GM21515 (cell line): ENCODE measurements around the gene DNAH10.

Experiments used
- ATAC-seq: cut with Tn5 transposase; IDR thresholded peaks from one replicate; pipeline ENCODE4 v1.9.1; 2021; ENCODE audit not compliant: unreplicated experiment

The DNAH10 gene

DNA sequence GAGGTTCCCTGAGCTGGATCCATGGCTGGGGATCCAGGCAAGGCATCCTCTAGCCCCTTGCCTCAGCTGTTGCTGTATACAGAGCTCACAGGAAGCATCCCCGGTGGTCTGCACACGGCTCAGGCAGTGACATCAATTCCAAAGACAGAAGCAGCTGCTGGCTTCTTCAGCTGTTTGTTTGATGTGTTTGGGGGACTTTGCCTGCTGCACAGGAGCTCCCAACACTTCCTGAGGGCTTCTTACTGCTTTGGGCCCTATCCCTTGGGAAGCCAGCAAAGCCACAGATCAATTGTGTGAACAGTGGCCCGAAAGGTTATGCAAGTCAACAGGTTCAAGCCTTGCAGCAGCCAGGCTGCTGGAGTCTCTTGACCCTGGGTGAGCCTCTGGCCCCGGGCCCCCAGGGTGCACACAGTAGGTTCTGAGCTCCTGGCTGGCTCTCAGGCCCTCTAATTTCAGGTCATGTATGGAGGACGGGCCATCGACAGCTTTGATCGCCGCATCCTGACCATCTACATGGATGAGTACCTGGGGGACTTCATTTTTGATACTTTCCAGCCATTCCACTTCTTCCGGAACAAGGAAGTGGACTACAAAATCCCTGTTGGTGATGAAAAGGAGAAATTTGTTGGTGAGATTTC, 168.0 kb downstream of the DNAH10 start:
- ATAC-seq: no peak

DNA sequence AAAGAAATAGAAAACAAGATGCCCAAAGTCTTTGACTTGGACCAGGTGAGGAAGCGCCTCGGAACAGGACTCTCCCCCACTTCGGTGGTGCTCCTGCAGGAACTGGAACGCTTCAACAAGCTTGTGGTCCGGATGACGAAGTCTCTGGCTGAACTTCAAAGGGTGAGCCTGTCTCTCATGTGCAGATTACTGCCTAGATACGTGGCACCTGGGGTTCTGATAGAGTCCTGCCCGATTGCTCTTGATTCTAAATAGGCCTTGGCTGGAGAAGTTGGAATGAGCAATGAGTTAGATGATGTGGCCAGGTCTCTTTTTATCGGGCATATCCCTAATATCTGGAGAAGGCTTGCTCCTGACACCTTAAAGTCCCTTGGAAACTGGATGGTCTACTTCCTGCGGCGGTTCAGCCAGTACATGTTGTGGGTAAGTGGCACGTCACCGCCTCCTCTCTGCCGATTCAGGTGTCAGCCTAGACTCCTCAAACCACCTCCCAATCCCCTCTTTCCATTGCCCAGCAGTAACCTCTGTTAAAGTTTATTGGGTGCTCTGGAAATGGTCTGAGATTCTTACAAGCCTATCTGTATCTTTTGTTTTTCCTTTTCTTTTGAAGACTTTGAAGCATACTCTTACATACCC, 169.7 kb downstream of the DNAH10 start:
- ATAC-seq: no peak

DNA sequence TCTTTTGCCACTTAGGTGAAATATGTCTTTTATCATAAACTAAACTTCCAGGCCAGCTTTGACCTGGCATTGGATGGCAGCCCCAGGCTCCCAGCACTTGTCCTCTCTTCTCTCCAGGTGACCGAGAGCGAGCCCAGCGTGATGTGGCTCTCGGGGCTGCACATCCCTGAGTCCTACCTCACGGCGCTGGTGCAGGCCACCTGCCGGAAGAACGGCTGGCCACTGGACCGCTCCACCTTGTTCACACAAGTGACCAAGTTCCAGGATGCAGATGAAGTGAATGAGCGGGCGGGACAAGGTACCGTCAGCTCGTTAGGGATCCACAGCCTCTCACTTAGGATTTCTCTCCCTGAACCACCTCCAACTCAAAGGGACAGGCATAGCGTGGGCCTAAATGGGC, 171.1 kb downstream of the DNAH10 start:
- ATAC-seq: no peak

GRCh38 chr12:123934016-123934620, 172.0 kb downstream of the DNAH10 start:
- ATAC-seq: no peak

GRCh38 chr12:123934829-123935228, 172.7 kb downstream of the DNAH10 start:
- ATAC-seq: no peak

DNA sequence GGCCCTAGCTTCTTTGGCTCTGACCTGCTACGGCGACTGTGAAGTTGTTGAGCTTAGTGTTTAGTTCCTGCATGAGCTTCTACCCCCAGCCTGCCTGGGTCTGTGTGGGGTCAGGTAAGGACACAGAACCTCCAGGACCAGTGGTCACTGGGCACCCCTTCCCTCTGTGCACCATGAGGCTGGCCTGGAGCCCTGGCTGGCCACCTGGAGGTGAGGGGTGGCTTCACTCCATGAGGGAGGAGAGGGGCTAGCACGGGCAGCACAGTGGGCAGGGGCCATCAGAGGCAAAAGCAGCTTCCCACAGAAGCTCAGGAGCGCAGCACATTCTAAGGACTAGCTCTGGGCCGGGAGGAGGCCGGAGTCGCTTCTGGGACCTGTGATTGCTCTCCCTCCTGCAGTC, 173.9 kb downstream of the DNAH10 start:
- no peak for ATAC-seq

DNA sequence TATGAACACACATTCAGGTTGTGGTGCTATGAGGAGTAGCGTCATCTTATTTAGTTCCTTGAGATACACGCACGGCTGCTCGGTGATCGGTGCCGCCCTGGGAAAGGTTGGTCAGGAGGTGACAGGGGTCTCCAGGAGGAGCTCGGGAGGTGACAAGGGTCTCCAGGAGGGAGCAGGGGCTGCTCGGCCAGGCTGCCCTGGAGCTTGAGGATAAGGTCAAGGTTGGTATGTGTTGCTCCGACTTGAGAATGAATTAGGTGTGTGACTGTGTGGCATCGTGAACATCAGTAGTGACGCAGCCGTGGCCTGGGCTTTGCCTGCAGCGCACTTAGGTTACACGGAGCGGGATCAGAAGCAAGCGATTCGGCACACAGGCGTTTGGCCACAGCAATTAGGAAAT, 174.4 kb downstream of the DNAH10 start:
- ATAC-seq: no peak

- ATAC-seq: no peak
Measured at GRCh38 chr12:123936956-123937706, 175.0 kb downstream of the DNAH10 start.

DNA sequence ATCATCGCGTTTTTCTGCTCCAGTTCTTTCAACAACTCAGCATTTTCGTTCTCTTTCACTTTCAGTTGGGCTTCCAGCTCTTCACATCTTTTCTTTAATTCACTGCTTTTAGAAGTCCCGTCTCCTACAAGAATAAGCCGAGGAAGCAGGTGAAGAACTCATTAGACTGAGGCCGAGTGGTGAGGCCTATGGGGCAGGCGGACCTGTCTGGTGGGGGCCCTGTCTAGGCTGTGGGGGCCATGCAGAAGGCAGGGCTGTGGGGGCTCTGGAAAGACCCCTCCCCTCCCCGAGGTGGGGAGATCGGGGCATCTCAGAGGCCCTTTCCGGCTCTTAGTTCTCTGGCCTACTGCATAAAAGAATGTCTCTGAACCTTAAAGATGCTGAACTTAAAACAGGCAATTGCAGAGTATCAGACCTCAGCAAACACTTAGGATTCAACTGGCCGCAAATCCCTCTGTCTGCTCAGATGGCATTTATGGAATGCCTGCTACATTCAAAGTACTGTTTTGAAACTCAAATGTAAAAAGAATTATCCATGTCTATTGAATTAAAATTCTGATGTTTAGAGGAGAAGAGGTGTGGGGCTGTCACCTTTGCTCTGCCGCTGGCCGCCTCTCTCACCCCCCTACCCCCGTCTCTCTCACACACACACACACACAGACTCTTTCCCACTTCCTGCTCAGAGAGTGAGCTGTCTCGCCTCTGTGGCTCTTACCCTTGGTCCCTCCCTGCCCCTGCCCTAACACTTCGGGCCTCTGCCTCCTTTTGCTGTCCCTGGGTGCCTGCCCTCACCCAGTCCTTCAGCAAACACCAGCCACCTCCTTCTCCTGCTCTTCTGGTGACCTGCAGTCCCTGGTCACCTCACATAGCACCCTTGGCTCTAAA, 175.8 kb downstream of the DNAH10 start:
- no peak for ATAC-seq

- no peak for ATAC-seq
Measured at GRCh38 chr12:123938679-123939480, 176.8 kb downstream of the DNAH10 start.

DNA sequence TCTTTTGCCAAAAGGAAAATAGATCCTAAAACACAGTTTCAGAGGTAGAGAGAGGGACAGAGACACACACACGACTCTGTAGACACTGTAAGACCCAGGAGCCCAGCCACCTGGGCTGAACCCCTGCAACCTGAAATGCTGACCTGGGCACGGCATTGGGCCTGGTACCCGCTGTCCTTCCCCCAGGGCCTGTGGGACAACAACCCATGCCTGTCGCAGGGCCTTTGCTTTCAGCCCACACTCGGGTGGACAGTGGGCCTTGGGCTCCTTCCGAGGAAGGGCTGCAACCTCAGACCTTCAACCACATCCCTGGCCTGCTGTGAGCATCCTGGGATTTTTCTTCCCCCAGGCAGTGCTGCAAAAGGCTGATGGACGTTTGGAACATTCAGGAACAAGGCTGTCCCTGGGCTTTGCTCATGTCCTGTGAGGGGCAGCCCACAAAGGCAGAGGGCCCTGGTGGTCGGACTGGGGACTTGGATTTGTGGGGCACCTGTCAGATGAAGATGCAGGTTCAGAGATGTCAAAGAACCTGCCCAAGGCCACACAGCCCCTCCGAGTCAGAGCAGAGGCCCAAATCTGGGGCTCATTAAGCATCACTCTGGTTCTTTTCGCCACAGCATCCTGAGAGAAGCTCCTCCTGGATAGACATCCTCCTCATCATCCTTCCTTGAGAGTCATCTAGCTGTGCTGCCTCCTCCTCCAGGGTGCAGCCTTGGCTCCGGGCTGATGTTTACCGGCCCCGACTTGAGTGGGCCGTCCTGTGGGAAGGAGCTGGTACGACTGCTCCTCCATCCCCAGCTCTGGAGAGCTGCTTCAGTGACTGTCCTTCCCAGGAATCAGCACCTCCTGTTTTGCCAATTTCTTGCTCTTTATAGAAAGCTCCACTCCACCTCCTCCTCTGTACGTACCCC, 177.9 kb downstream of the DNAH10 start:
- no peak for ATAC-seq

- no peak for ATAC-seq
Measured at GRCh38 chr12:123940627-123940966, 178.5 kb downstream of the DNAH10 start.

DNA sequence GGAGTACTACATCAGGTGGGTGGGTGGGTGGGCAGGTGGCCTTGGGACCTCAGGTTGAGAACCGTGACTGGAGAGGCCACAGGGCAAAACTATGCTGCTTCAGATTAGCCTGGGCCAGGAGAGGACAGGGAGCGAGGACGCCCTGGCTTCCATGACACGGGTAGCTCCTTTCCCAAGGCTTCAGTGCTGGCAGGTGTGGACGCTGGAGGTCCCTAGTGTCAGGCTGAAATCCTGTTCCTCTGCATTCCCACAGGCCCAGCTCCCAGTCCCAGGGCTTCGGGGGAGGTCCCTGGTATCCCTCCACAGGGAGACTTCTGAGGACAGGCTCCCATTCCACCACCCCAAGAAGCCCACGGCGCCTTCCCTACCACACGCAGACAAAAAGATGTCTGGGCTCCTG, 178.9 kb downstream of the DNAH10 start:
- ATAC-seq: no peak

GRCh38 chr12:123941624-123942237, 179.6 kb downstream of the DNAH10 start:
- no peak for ATAC-seq

DNA sequence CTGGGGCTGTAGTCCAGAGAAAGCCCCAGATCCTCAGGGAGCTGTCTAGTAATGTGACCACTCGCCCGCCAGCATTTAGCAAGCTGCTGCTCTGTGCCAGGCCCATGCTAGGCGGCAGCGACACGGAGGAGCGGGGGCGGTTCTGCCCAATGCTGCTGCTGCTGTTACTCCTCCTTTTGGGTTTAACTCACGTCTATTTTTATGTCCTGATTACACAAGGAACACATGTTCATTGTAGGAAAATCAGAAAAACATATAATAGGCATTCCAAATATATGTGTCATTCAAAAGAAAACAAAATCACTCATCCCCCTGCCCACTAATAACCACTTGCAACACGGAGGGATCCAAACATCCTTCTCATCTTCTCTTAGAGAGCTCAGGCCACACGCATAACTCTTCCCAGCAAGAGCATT, 180.1 kb downstream of the DNAH10 start:
- ATAC-seq: no peak

- ATAC-seq: no peak
Measured at GRCh38 chr12:123942911-123943648, 181.0 kb downstream of the DNAH10 start.

DNA sequence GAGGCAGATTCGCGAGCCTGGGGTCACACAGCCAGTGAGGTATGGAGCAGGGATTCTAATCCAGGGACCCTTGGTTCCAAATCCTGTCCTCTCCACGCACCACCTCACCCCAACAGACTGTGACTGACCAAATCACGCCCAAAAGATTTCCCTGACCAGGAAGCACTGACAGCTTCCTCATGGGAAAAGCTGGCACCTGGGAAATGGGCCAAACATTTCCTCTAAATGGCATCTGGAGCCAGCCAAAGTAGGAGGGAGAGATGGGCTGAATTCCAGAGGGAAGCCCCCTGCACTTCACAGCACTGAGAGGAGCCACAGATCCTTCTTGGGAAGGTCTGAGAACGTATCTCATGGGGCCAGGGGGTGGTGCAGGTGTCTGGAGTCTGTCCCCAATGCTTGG, 181.7 kb downstream of the DNAH10 start:
- ATAC-seq: no peak

DNA sequence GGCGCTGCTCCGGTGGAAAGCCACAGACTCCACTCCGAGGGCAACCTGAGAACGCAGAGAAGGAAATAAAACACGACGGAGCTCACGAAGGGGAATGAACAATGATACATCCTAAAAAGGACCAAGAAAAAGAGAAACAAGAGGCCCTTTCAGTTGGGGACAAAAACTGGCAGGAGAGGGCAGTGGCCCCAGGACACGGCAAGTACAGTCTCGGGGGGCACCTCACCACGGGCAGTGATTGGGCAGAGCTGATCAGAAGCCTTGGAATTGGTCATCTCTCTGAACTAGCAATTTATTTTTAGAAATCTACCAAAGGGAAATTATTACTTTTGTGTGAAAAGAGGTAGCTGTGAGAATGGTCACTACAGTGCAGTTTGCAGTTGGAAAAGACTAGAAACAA, 182.6 kb downstream of the DNAH10 start:
- ATAC-seq: no peak
